ENCODE data around the gene GFOD1. TPM values are rescaled to one million over a fixed set of nuclear protein-coding genes. Genes with fewer than 3 reads are reported as not detected.
"Not testable (repeated sequence)": the region's sequence is repeated elsewhere in the genome, so short reads cannot be mapped to it uniquely, and the experiment has no call there.

Gene GFOD1
- total RNA-seq, 1 donor from 2014 or later, result 32.2 TPM

DNA sequence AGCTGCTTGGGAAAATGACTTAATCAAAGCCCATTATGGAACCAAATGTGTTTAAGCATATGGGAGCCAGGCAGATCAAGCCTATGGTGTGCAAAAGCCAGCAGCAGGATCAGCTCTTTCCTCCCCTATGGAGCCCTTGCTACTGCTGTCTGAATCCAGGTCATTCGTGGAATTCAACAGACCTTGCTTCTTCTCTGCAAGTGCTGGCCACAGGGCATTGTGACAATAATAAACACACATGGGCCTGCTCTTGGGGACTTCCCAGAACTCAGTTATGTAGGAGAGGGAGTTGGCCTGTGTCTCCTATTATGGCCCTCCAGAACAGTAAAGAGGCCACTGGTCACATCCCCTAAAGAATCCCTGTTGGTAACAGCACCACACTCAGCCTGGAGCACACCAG, 18.6 kb downstream of the GFOD1 start:
- FAIRE-seq, result no peak
- no peak for DNase-seq (ENCODE audit: low spot score in 2 of 2)

DNA sequence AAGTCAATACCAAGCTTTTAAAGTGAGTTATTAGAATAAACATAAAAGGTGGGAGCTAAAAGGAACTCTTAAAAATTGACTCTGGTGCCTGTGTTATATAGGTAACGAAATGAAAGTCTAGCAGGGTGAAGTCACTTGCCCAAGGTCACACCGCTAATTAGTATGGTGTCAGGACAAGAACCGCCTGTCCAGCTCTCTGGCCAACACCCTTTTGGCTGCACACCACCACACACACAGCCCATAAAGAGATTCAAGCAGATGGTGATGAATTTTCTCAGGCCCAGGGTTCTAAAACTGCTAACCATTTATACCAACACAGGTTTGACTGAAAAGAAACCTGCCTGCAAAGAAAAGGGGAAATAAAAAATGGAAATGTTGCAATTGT, 20.2 kb downstream of the GFOD1 start:
- DNase-seq (ENCODE audit: low spot score in 2 of 2) (no peak), FAIRE-seq (no peak)

DNA sequence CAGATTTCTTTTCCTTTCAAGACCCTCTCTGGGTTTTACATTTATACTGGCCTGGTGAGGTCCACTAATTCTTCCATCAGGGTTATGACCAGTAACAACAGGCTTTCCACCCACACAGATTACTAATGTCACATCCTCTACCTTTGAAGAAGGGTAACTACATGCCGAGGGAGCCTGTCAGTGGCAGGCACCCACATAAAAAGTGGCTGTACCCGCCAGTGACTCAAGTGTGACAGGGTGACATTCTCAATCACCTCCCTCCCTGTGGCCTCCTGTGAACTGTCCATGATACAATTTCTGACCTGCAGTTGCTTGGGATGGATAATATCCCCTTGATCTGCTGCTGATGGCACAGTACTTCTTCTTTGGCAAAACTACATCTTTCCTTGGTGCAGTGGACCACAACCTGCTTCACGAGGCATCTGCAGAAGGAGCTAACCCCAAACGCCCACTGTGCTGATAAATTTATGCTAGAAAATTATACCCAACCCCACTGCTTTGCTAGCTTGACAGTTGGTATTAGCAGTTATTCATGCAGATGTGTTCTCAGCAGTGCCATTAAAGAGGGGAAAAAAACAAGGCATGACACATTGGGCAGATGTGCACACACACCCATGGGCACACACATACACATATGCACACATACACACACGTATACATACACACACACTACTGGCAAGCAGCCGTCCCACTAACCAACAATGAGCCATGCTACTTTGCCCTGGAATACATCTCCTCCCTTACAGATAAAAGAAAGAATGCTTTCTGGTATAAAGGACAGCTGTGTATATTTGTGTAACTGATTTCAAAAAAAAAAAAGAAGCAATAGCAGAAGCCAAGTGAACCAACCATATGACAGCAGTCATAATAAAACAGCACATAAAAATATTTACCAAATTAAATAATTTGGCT, 20.8 kb downstream of the GFOD1 start:
- DNase-seq (ENCODE audit: low spot score in 2 of 2) (no peak), FAIRE-seq (no peak)

DNA sequence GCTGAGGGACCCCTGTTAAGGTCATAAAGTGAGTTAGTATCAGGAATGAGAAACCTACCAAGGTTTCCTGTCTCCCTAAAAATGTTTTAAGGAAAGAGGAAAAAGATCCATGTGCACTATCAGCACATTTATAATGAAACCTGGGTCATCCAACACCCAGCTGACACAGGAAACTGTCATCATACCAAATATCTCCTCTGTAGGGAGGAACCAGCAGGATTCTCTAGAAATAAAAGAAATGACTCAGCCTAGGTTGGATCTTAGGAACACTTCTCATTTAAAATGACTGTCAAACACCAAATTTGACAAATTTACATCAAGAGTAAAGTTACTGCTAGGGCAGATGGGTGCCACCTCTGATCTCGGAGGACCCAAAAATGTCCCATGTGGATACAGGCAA, 21.7 kb downstream of the GFOD1 start:
- DNase-seq (ENCODE audit: low spot score in 2 of 2), result no peak
- FAIRE-seq, result no peak

DNA sequence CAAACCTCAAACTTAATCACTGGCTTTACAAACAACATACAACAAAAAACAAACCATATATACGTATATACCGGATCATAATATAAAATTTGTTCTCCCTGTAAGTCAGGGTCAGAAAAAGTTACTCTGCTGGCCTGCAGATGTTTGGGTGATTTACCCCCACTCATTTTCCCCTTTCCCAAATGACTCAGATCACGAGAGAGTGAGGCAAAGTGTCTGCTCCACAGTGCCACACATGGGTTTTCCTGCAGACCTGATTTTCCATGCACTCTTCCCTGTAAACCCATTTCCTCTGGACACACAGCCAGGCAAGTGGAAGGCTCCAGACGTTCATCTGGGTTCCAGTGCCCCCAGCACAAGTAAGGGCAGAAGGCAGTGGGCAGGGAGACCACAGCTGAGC, 23.5 kb downstream of the GFOD1 start:
- no peak for DNase-seq (ENCODE audit: low spot score in 2 of 2)
- no peak for FAIRE-seq

DNA sequence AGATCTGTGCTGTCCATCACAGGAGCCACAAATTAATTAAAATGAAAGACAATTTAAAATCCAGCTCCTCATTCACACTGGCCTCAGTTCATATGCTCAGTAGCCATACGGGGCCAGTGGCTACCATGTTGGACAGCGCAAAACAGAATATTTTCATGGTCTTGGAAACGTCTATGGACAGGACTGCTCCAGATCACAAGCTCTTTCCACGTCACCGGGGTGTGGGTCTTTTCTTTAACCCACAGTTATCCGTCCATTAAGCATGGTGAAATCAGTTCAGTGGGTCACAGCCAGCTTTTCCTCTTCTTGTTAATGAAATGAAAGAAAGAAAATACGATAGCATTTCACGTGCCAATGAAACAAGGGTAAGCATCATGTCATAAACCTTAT, 24.1 kb downstream of the GFOD1 start:
- DNase-seq (ENCODE audit: low spot score in 2 of 2) (no peak), FAIRE-seq (no peak)

DNA sequence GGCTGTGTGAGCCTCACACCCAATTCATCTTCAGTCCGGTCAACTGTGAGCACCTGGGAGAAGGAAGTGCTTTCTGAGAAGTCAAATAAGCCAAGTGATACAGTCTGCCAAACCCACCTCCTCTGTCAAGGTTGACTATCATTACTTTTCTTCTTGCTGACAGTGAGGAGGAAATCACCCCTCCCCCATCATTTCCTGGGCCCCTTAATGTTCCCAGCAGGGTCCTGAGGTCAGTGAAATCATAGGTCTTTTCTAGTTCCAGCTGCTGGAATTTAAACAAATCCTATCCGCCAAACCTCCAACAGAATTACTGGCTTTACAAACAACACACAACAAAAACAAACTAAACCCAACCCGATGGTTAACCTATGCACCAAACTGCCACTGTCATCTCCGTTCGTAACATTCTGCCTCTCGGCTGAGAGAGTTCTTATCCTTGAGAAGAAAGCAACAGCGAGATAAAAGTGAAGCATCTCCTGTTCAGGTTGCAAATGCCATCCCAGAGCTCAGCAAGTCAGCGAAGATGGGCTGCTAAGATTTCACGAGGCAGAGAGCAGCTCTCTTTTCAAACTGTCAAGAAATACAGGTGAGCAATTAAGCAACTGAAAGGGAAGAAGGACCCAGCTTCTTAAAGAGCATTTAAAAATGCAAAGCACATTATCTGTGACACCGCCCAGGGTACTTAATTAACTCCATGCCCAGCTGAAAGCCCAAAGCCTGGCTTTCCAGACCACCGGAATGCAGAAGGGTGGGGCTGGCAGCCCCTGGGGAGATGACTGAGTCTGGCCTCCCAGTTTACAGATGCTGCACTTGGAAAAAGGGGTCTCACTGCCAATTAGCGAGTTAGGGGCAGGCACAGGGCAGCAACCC, 24.7 kb downstream of the GFOD1 start:
- FAIRE-seq, result no peak
- no peak for DNase-seq (ENCODE audit: low spot score in 2 of 2)

DNA sequence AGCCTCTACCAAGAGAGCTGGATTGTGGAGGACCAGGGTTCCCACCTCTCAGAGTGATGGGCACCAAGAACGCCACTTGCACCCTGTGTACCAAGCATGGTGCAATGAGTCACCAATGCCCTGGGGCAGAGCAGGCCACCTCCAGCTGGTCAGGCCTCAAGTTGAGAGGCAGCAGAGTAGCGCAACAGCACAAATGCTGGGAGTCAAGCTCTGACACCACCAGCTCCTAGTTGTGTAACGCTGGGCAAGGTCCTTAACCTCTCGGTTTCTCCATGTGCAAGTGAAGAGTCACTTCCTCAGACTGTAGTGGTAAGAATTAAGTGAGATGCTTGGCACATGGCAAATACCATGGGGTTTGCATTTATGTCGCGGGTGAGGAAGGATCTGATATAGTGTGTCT, 25.6 kb downstream of the GFOD1 start:
- FAIRE-seq (no peak), DNase-seq (ENCODE audit: low spot score in 2 of 2) (no peak)

- no peak for DNase-seq (ENCODE audit: low spot score in 2 of 2)
- FAIRE-seq, result no peak
Observed at GRCh38 chr6:13461307-13461706, 26.1 kb downstream of the GFOD1 start.

DNA sequence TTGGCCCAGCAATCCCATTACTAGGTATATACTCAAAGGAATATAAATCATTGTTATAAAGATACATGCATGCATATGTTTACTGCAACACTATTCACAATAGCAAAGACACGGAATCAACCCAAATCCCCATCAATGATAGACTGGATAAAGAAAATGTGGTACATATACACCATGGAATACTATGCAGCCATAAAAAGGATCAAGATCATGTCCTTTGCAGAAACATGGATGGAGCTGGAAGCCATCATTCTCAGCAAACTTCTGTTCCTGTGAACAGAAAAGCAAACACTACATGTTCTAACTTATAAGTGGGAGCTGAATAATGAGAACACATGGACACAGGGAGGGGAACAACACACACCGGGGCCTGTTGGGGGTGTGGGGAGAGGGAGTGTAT, 27.1 kb downstream of the GFOD1 start:
- not testable (repeated sequence) for DNase-seq (ENCODE audit: low spot score in 2 of 2); FAIRE-seq

GRCh38 chr6:13457577-13457976, 29.8 kb downstream of the GFOD1 start:
- DNase-seq (ENCODE audit: low spot score in 2 of 2) (no peak), FAIRE-seq (no peak)

DNA sequence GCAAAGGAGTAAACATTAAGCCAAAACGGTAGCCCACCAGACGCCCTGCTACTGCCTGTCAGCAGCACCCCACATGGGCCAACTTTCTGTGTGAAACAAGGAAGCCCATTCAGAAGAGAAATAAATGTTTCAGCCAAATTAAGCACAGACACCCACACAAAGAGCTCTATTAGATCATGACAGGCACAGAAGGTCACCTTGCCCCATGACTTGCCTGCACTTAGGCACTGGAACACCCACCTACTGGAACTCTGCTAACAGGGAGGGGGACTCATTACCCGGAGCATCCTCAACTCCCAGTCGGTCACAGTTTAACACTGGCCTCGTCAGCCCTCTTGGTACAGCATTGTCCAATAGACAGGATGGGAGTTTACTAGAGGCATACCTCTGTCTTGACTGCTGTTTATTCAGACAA, 31.8 kb downstream of the GFOD1 start:
- DNase-seq (ENCODE audit: low spot score in 2 of 2), result peak in 1 of 2 donors; percentile 10
- FAIRE-seq, result no peak

GRCh38 chr6:13454286-13455221, 32.8 kb downstream of the GFOD1 start:
- DNase-seq (ENCODE audit: low spot score in 2 of 2) (peak; percentile 33 to 58), FAIRE-seq (no peak)

DNA sequence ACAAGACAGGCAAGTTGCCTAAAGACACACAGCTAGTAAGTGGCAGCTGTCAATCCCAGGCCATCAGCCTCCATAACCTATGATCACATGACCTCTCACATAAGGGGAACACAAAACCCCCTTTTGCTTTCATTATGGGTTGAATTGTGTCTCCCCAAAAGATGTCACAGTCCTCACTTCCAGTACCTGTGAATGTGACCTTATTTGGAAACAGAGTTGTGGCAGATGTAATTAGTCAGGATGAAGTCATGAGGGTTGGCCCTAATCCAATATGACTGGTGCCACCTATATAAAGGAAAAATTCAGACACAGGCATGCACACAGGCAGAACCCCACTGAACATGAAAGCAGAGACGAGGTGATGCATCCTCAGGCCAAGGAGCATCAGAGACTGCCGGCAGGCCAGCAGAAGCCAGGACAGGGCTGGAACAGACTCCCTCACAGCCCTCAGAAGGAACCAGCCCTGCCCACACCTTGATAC, 33.6 kb downstream of the GFOD1 start:
- no peak for FAIRE-seq
- no peak for DNase-seq (ENCODE audit: low spot score in 2 of 2)

DNA sequence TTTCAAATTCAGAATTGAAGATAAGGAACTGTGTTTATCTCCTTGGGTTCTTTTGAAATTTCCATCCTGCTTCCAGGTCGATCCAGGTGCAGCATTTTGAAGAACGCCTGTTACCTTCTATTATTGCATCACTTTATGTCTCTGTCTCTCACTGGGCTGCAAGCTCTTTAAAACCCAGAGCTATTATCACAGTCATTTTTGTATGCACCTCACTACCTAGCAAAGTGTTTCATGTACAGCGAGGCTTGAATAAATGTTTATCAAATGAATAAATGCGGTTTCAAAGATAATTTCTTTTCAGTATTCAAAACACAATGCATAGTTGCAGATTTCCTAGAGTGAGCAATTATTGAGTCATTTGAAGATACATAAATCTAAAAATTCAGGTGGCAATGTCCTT, 34.2 kb downstream of the GFOD1 start:
- no peak for FAIRE-seq
- DNase-seq (ENCODE audit: low spot score in 2 of 2), result no peak

DNA sequence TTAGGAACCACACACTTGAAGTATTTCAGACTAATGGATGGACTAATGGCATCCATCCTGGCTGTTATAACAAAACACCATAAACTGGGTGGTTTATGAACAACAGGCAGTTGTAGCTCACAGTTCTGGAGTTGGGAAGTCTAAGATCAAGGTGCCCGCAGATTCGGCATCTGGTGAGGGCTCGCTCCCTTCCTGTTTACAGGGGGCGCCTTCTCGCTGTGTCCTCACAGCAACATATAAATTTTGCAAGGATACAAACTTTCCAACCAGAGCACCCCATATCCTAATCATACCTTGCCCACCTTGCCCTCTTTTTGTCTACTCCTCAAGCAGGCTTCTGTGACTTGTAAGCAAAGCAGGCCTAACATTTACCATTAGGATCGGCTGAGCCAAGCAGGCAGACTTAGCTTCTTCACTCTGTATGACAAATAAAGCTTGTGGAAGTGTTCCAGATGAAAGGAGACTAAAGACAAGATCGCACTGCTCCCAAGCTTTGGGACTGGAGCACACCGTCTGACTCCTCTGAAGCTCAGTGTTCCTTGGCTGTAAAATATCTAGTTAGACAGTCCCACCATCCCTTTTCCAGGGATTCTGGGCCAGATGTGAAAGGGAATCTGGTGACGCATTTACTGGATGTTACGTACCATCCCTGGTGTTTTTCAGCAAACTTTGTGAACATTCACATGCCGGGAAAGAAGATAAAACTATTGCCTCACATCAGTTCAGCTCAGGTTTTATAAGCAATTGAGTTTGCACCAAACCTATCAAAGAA, 34.9 kb downstream of the GFOD1 start:
- DNase-seq (ENCODE audit: low spot score in 2 of 2), result no peak

GRCh38 chr6:13451181-13451895, 36.1 kb downstream of the GFOD1 start:
- DNase-seq (ENCODE audit: low spot score in 2 of 2), result no peak
- no peak for FAIRE-seq

More for the DNA sequence above, 34.9 kb downstream of the GFOD1 start:
- no peak for FAIRE-seq

GRCh38 chr6:13450628-13451027, 36.8 kb downstream of the GFOD1 start:
- FAIRE-seq (no peak), DNase-seq (ENCODE audit: low spot score in 2 of 2) (no peak)

Data from frontal cortex (tissue), 4 donors.